ENCODE results near the gene RHOJ.
"Not testable (repeated sequence)": the region's sequence is repeated elsewhere in the genome, so short reads cannot be mapped to it uniquely, and the experiment has no call there.

The RHOJ gene

GRCh38 chr14:63300854-63301253, 96.6 kb downstream of the RHOJ start:
- FAIRE-seq, result no peak

DNA sequence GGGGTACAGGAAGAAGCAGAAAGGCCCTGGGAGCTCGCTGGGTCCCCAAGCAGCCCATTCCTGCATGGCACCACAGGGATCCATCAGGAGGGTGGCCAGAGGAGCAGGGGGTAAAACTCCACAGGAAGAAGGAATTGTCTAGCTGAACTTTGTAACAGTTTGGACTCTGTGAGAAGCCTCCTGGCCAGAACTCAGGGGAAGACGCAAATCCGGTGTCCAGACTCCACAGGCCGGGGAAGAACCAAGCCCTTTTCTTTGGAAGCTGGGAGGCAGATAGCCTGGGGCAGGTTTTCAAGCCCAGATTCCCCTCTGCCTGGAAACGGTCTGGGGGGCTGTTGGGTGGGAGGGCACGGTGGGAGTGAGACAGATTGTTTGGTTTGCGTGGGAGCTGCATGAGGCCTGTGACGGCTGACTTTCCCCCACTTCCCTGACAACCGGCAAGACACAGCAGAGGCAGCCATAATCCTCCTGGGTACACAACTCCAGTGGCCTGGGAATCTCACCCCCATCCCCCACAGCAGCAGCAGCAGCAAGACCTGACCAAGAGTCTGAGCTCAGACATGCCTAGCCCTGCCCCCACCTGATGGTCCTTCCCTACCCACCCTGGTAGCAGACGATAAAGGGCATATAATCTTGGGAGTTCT, 97.8 kb downstream of the RHOJ start:
- FAIRE-seq, result no peak

GRCh38 chr14:63304429-63304828, 100.2 kb downstream of the RHOJ start:
- not testable (repeated sequence) for FAIRE-seq

GRCh38 chr14:63308723-63309317, 104.6 kb downstream of the RHOJ start:
- FAIRE-seq, result no peak

DNA sequence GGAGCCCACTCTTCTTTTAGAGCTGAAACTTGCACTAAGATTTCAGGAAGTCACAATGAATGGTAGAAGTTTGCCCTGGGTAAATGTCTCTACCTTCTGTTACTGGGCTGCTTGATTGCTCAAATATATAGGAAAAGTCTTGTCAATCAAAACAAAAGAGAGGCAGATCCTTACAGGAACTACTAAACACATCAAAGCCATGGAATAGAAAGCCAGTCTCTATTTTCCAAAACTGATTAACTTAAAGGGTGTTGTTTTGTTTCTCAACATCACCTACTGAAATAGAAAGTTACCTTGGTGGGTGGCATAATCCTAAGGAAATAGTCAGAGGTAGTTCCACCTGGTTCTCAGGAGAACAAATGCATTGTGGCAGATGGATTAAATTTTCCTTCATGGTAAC, 114.6 kb downstream of the RHOJ start, which contains the start of gene GPHB5:
TSS of gene GPHB5 (minus strand) at position 101 of the 400 bp plus-strand sequence. CDS start 1,086 bp downstream, outside the sequence.
- no peak for FAIRE-seq

GRCh38 chr14:63322472-63322871, 118.2 kb downstream of the RHOJ start:
- FAIRE-seq, result no peak

DNA sequence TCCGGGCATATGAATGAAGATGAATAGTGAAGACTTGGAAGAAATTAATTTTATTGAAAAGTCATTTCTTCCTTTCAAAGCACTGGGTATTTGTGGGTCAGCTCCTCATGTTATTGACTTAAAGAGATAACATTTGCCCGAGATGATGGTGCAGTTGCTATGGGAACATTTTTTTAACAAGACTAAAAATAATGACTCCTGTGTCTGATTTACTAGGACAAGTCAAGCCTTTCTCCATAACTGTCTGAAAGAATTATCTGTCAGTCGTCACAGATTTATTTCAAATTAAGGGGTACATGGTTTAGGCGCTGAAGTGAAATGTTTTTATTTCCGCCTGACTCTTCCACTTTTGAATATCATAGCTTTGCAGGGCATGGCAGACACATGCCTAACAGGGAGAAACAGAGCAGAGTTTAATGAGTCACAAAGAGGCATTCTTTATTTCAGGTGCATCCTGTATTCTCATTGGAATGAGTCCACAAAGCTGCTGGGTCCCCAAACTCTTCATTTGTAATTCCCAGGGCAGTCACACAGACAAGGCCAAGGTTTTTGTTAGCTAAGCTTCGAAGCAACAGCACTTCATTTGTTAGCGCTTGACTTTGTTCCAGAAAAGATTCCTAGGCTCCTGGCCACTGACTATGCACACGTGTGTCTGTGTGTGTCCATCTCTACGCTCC, 118.8 kb downstream of the RHOJ start:
- no peak for FAIRE-seq

DNA sequence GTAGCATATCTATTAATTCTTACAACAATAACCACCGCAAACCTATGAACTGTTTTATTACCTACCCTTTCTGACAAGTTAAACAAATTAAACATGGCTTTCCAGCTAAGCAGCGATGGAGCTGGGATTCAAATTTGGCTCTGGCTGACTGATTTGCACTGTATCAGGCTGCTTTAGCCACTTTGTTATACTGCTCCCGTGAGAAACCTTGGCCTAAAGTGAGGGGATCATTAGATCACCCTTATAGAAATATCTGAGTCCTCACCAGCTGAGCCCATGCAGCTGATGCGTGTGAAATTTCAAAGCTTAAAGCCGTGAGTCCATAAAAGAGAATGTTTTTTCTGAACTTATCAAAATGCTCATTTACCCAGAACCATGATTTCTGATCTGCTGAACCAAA, 122.6 kb downstream of the RHOJ start:
- FAIRE-seq, result no peak

- no peak for FAIRE-seq
Measured at GRCh38 chr14:63328787-63329737, 124.8 kb downstream of the RHOJ start.

GRCh38 chr14:63342371-63342770, 138.1 kb downstream of the RHOJ start:
- no peak for FAIRE-seq

Measured in TTC549 (cell line).